ENCODE results near the gene OR6V1.
"Not testable (repeated sequence)": the region's sequence is repeated elsewhere in the genome, so short reads cannot be mapped to it uniquely, and the experiment has no call there.

OR6V1 gene

DNA sequence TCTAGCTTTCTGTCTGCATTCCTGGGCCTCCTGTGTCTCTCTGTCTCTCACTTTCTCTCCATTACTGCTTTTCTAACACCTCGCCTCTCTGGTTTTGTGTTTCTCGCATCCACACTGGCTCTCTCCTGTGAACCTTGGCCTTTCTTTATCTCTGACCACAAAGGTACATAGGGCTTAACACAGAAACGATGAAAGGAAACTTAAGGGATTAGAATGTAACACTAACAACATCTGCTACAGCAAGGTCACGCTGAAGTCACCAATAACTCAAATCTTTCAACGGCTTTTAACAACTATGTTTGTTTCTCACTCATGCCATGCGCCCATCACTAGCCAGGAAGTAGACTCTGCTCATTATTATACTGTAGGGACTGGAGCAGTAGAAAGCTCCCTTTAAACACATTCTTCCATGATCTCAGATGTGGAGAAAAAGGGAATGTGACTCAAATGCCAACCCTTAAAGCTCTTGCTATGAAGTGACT, 9.3 kb upstream of the OR6V1 start:
- DNase-seq (ENCODE audit: low spot score), result no peak

DNA sequence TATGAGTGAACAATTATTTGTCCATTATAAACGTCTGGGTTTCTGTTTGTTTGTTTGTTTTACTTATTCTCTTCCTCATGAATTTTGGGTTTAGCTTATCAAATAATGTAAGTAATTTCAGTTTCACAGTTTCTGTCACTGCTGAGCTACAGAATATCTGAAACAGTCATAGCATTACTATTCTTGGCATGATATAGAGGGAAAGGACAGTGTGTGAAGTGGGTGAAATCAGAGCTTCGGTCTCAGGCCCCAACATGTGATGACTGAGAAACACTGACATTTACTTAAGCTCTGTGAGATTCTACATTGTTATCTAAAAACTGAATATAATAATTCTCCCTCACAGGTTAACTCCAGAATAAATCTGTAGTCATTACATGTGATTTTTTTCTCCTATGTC, 8.8 kb upstream of the OR6V1 start:
- DNase-seq (ENCODE audit: low spot score), result no peak

DNA sequence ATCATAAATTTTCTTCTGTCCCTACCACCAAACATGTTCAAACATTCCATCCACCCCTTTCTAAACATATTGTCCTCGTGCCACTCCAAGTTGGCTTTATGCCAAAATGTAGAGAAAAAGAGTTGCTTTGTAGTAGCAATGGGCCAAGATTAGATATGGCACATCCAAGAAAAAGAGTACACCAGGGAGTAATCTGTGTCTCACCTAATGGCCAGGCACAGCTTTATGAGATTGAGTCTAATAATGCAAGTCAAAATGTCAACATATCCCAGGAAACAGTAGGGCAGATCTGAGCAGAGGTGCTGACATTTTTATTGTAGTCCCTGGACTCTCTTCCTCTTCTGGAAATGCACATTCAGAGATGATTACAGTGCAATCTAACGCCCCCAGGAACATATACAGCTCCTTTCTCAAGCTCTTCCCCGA, 5.7 kb upstream of the OR6V1 start:
- no peak for DNase-seq (ENCODE audit: low spot score)

DNA sequence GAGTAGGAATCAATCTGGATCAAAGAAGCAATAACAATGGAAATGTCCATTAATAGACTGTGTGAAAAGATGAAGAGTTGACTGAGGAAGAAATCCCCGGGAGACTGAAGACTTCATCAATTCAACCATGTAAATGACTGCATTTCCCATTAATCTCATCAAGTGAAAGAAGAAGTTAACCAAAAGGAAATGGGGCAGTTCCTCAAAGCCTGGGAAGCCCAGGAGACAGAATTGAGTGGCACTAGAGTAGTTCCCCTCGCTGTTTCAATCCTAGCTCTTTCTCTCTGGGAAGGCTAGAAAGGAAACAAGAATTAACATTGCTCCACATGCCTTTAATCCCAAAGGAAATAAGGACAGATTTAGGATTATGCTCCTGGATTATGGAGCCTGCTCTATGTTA, 4.8 kb upstream of the OR6V1 start:
- DNase-seq (ENCODE audit: low spot score), result no peak

DNA sequence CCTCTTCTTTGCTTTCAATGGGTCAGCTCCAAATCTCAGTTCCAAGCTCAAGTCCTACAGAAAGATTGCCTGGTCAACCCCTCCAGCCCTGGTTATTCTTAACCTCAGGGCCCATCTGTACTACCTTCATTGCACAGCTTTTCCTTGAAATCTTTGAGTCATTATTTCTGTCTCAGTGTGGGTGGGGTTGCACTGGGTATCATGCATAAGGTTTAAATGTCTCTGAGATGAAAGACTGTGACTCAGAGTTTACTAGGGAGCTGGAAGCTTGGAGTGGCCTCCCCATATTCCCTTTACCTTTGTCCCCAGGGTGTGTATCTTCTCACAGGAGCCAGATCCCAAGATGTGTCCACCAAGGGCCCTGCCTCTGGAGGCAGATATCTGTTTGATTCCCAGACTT, 3.3 kb upstream of the OR6V1 start:
- no peak for DNase-seq (ENCODE audit: low spot score)

DNA sequence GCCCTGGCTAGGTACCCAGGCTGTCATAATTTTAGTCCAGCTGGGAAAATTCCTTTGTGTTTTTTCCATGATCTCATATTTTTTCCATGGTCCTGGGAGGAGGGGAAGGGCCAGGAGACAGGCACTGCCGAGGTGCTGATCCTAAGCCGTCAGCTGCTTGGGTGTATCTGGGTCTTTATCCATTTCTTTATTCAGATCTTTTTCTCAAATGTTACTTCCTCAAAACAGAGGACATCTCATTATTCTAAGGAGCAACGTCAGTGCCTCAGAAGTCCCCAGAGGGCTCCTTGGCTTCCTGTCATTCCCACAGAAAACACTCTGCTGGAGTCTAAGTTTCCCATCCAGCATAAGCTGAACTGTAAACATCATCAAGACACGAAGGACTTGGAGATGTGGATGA, 2.8 kb upstream of the OR6V1 start:
- DNase-seq (ENCODE audit: low spot score), result no peak

DNA sequence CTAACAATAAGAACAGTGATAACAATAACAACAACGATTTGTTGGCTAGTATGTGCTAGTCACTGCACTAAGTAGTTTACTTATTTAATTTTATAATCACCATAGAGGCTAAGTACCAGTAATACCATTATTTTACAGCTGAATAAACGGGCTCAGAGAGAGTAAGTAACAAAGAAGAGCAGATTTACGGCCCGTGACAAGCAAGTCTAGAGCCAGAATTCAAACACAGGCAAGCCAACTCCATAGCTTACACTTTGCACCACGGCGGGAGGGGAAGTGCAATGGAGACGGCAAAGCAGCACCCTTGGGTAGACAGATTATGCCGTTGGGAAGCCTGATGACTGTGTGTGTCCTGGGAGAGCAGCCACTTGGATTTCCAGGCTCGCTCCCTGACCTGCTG, 1.2 kb upstream of the OR6V1 start:
- DNase-seq (ENCODE audit: low spot score), result no peak

DNA sequence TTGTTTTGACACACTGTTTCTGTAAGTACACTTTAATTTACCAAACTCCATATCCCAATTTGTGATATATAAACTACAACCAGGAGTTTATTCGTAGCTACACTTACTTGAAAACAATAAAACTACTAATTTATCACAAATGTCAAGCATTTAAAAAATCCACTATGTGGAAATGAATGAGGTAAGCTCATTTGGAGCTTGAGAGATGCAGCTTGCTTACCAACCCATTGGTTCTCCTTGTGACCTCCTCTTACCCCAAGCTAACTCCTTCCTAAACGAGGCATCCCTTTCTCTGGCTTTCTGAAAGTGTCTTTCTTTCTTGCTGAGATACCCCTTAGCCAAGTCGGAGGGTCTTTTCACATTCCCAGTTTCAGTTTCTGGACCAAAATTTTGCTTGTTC, 2.5 kb downstream of the OR6V1 start:
- DNase-seq (ENCODE audit: low spot score), result no peak

DNA sequence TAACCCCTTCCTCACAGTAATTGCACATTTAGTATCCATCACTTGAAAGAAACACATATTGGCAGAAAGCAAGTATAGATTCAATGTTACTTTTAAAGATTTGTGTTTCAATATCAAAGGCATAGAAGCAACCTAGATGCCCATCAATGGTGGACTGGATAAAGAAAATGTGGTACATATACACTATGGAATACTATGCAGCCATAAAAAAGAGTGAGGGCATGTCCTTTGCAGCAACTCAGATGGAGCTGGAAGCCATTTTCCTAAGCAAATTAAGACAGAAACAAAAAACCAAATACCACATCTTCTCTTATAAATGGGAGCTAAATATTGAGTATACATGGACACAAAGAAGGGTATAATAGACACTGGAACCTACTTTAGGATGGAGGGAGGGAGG, 3.6 kb downstream of the OR6V1 start:
- no peak for DNase-seq (ENCODE audit: low spot score)

DNA sequence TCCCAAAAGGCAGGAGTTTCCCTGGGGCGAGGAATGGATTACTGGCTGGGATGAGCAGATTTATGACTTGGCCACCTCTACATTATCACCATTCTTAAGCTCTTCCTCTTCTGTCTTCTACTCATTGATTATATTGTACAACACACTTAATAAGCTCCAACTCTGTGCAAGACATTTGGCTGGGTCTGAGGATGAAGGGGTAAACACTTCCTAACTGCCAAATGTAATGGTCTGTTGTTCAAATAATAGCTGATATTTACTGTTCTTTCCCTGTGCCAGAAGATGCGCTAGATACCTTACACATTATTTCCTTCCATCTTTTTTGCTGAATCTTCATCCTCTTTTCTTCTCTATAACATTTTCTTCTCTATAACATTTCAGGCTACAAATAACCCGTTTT, 11.6 kb downstream of the OR6V1 start:
- no peak for DNase-seq (ENCODE audit: low spot score)

DNA sequence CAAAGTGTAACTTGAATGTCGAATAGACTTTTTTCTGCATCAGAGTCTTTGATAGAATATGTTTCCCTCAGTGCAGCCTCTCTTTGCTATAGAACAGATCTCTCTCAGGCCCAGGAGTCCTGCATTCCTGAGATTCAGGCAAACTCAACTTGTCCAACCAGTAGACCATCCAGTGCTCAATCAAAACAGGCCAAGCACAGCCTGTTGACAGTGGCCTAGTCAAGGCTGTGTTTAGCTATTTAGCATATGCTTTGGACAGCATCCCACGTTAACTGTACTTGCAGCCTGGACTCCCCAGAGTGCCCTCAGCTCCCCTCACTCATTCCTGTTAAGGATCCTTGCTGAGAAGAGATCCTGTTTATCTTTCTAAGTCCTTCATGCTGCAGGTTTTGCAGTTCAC, 16.3 kb downstream of the OR6V1 start:
- DNase-seq (ENCODE audit: low spot score), result no peak

DNA sequence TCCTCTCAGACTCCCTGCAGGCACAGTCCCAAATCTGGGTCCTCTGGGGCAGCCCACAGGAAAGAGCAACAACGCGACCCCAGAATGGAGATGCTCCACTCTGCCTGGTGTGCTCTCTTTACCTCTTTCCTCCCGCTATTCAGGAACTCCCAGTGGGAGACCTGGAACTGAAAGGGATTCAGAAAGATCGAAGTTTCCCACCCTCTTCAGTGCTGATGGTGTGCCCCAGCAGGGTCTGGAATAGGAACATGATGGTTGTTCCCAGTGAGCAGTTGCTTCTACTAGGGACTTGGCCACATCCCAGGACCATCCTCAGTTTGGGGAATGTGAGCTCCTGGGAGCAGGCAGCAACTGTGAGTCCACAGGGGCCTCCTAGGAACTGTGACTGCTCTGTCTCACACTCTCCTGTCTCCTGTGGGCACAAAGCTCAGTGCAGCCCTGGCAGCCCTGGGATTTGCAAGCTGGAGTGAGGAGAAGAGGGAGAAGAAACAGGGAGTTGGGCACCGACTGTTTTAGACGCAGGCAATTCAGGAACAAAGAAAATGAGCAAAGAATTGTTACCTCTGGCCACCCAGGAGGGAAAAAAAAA, 17.9 kb downstream of the OR6V1 start:
- DNase-seq (ENCODE audit: low spot score), result no peak

DNA sequence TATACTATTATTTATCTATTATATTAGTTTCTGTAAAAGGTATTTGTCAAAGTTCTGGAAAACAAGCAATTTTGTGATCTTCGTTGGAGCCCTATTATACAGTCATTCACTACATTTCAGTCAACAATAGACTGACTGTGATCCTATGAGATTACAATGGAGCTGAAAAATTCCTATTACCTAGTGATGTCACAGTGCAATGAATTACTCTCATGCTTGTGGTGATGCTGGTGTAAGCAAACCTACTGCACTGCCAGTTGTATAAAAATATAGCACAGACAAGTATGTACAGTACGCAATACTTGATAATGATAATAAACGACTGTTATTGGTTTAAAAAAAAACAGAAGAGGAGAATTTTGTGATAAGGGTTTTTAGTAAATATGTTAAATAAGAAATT, 21.4 kb downstream of the OR6V1 start:
- no peak for DNase-seq (ENCODE audit: low spot score)

DNA sequence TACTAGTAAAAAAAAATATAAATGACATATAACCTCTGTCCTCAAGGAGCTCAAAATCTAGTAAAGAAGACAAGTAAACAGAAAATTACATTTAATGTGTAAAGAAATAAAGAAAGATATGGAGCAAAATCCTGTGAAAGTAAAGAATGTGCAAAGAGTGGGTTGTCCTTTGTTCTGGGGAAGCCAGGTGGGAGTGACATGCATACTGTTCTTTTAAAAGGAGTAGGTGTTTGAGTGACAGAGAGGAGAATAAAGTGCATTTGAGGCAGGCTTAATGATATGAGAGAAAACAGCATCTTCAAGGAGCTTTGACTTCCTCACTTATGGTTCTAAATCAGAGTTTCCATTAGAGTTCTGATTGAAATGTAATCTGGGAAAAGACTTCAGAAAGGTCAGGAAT, 22.0 kb downstream of the OR6V1 start:
- no peak for DNase-seq (ENCODE audit: low spot score)

DNA sequence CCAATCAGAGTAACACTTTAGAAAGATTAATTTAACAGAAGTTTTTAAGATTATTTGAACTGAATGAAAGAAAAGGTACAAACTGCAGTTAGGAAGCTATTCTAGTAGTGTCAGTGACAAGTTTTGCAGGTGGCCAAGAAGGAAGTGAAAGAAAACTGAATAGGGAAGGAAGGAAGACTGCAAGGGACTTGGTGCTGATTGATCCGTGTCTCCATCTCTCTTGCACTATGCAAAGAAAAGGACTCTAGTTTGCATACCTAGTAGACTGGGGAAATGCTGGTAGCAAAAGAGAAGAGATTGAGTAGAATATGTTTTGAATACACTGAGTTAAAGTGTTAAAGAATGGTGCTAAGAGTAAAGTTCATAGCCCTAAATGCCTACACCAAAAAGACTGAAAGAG, 33.0 kb downstream of the OR6V1 start:
- DNase-seq (ENCODE audit: low spot score), result no peak

DNA sequence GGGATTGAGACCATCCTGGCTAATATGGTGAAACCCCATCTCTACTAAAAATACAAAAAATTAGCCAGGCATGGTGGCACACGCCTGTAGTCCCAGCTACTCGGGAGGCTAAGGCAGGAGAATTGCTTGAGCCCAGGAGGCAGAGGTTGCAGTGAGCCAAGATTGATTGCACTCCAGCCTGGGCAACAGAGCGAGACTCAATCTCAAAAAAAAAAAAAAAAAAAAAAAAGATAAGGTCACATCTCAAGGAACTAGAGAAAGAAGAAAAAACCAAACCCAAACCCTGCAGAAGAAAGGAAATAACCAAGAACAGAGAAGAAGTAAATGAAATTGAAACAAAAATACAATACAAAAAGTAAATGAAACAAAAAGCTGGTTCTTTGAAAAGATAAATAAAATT, 33.5 kb downstream of the OR6V1 start:
- not testable (repeated sequence) for DNase-seq (ENCODE audit: low spot score)

DNA sequence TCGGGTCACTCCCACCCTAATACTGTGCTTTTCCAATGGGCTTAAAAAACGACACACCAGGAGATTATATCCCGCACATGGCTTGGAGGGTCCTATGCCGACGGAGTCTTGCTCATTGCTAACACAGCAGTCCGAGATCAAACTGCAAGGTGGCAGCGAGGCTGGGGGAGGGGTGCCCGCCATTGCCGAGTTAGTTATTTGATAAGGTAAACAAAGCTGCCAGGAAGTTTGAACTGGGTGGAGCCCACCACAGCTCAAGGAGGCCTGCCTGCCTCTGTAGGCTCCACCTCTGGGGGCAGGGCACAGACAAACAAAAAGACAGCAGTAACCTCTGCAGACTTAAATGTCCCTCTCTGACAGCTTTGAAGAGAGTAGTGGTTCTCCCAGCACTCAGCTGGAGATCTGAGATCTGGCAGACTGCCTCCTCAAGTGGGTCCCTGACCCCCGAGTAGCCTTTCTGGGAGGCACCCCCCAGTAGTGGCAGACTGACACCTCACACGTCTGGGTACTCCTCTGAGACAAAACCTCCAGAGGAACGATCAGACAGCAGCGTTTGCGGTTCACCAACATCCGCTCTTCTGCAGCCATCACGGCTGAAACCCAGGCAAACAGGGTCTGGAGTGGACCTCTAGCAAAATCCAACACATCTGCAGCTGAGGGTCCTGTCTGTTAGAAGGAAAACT, 36.5 kb downstream of the OR6V1 start:
- DNase-seq (ENCODE audit: low spot score), result not testable (repeated sequence)

DNA sequence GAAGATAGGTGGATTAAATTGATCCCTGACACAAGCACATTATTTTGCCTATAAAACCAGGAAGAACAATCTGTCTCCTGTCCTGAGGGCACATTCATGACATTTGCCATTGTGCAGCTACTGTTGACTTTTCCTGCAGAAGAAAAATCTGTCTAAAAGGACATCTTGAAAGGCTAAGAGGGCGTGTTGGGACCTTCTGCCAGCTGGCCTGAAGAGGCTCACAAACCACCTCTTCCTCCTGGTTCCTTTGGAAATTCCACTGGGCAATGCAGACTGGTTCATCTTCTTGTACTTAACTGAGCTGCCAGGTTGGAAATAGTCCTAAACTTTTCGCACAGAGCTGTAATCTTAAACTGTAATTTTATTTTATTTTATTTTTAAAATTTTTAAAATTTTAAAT, 44.0 kb downstream of the OR6V1 start:
- no peak for DNase-seq (ENCODE audit: low spot score)

DNA sequence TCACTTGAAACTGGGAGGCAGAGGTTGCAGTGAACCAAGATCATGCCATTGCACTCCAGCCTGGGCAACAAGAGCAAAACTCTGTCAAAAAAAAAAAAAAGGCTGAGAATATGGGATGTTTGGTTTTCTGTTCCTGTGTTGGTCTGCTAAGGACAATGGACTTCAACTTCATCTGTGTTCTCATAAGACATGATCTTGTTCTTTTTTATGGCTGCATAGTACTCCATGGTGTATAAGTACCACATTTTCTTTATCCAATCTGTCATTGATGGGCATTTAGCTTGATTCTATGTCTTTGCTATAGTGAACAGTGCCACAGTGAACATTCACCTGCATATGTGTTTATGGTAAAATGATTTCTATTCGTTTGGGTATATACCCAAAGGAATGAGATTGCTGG, 47.4 kb downstream of the OR6V1 start:
- DNase-seq (ENCODE audit: low spot score), result not testable (repeated sequence)

Measured in RKO (cell line).